IMR-90 (cell line): Measurements from ENCODE around the gene IFIT1B. TPM values are rescaled to one million over a fixed set of nuclear protein-coding genes. Genes with fewer than 3 reads are reported as not detected.
"Not testable (repeated sequence)": the region's sequence is repeated elsewhere in the genome, so short reads cannot be mapped to it uniquely, and the experiment has no call there.

ENCODE experiments used
- ATAC-seq: fragments of 200-7000 bp; cut with Tn5 transposase; 2 replicates; pipeline ENCODE4 v1.9.1; 2020; ENCODE audit warnings: low read depth, mild to moderate bottlenecking, moderate library complexity
- BruUV-seq: library from RNA; stranded (reverse); fragments of 400-500 nt; replicated peaks from 2 replicates; lab custom pipeline; 2021; lab: Mats Ljungman, UMichigan
- CTCF ChIA-PET: fragments of 300-600 bp; formaldehyde crosslinking; extraction: SDS; loops from one replicate; lab custom pipeline; 2021; ENCODE audit warnings: antibody characterized with exemption; lab: Yijun Ruan, JAX
- POLR2A ChIA-PET: fragments of 300-600 bp; sonication (Branson Sonifier 250); formaldehyde crosslinking; loops from one replicate; lab custom pipeline; 2022; ENCODE audit warnings: antibody characterized with exemption; ENCODE audit not compliant: unreplicated experiment; lab: Charles Lee
- DNase-seq: peaks from one replicate; pipeline ENCODE4 v3.0.0; 2013
- H2AFZ ChIP-seq: replicated peaks from 2 replicates; pipeline ENCODE3; 2013; ENCODE audit warnings: low read length, mild to moderate bottlenecking; ENCODE audit not compliant: poor library complexity
- H2AK5ac ChIP-seq: 2 replicates; pipeline ENCODE4 v1.6.1; 2013; ENCODE audit warnings: low read depth, low read length, inconsistent platforms
- H2AK9ac ChIP-seq: replicated peaks from 2 replicates; pipeline ENCODE3; 2013; ENCODE audit warnings: mild to moderate bottlenecking, low read depth, low read length, moderate library complexity; ENCODE audit not compliant: poor library complexity
- H2BK120ac ChIP-seq: 2 replicates; pipeline ENCODE4 v1.6.1; 2013; ENCODE audit warnings: low read depth, low read length, inconsistent platforms
- H2BK15ac ChIP-seq: 3 replicates; pipeline ENCODE4 v1.6.1; 2013; ENCODE audit warnings: low read depth, low read length, inconsistent platforms
- H2BK20ac ChIP-seq: 2 replicates; pipeline ENCODE4 v1.6.1; 2013; ENCODE audit warnings: low read depth, mild to moderate bottlenecking, inconsistent platforms, low read length, moderate library complexity
- H2BK5ac ChIP-seq: 2 replicates; pipeline ENCODE4 v1.6.1; 2013; ENCODE audit warnings: mild to moderate bottlenecking, low read depth, low read length, inconsistent platforms; ENCODE audit not compliant: poor library complexity, severe bottlenecking
- H3K14ac ChIP-seq: replicated peaks from 2 replicates; pipeline ENCODE4 v1.6.1; 2013; ENCODE audit warnings: low read depth, low read length, inconsistent platforms
- H3K18ac ChIP-seq: 2 replicates; pipeline ENCODE4 v1.6.1; 2013; ENCODE audit warnings: low read depth, low read length, control low read depth
- H3K23ac ChIP-seq: 2 replicates; pipeline ENCODE4 v1.6.1; 2013; ENCODE audit warnings: low read depth, low read length, inconsistent platforms
- H3K27ac ChIP-seq: 2 replicates; pipeline ENCODE4 v1.5.1; 2013; ENCODE audit warnings: mild to moderate bottlenecking, control low read depth, low read length; ENCODE audit not compliant: insufficient read depth
- H3K27me3 ChIP-seq: 2 replicates; pipeline ENCODE4 v1.6.1; 2013; ENCODE audit warnings: low read length; ENCODE audit not compliant: control insufficient read depth, insufficient read depth
- H3K36me3 ChIP-seq: 2 replicates; pipeline ENCODE4 v1.6.1; 2013; ENCODE audit warnings: low read length, mixed read lengths; ENCODE audit not compliant: control insufficient read depth, insufficient read depth
- H3K4ac ChIP-seq: 2 replicates; pipeline ENCODE4 v1.6.1; 2013; ENCODE audit warnings: low read depth, low read length, inconsistent platforms
- H3K4me1 ChIP-seq: 2 replicates; pipeline ENCODE4 v1.6.1; 2013; ENCODE audit warnings: low read length, mixed read lengths; ENCODE audit not compliant: control insufficient read depth, insufficient read depth
- H3K4me2 ChIP-seq: 2 replicates; pipeline ENCODE4 v1.6.1; 2013; ENCODE audit warnings: low read depth, mild to moderate bottlenecking, control low read depth, low read length, moderate library complexity
- H3K4me3 ChIP-seq: 2 replicates; pipeline ENCODE4 v1.5.1; 2013; ENCODE audit warnings: low read depth, mild to moderate bottlenecking, control low read depth, low read length, moderate library complexity; ENCODE audit not compliant: insufficient read depth
- H3K56ac ChIP-seq: 2 replicates; pipeline ENCODE4 v1.6.1; 2013; ENCODE audit warnings: low read length, inconsistent platforms; ENCODE audit not compliant: insufficient read depth; ENCODE audit errors: extremely low read depth
- H3K79me1 ChIP-seq, 2 experiments: 2 replicates each; pipeline ENCODE4 v1.6.1; 2013; ENCODE audit warnings: low read length in 2 of 2, inconsistent platforms in 1 of 2, low read depth in 1 of 2
- H3K9ac ChIP-seq: 2 replicates; pipeline ENCODE4 v1.6.1; 2013; ENCODE audit warnings: low read depth, low read length, control low read depth
- H3K9me1 ChIP-seq: 2 replicates; pipeline ENCODE4 v1.6.1; 2013; ENCODE audit warnings: low read length, inconsistent platforms; ENCODE audit not compliant: insufficient read depth
- H3K9me3 ChIP-seq: 2 replicates; pipeline ENCODE4 v1.6.1; 2013; ENCODE audit warnings: low read length; ENCODE audit not compliant: control insufficient read depth, insufficient read depth
- H4K20me1 ChIP-seq: 2 replicates; pipeline ENCODE4 v1.6.1; 2013; ENCODE audit warnings: low read length, inconsistent platforms; ENCODE audit not compliant: insufficient read depth
- H4K5ac ChIP-seq: 2 replicates; pipeline ENCODE4 v1.6.1; 2013; ENCODE audit warnings: mild to moderate bottlenecking, low read depth, low read length, control low read depth
- H4K8ac ChIP-seq, 2 experiments: 2 replicates each; pipeline ENCODE4 v1.6.1; 2013; ENCODE audit warnings: low read depth in 2 of 2, low read length in 2 of 2, control low read depth in 1 of 2, inconsistent platforms in 1 of 2
- H4K91ac ChIP-seq: 2 replicates; pipeline ENCODE4 v1.6.1; 2013; ENCODE audit warnings: low read depth, low read length, inconsistent platforms; ENCODE audit not compliant: insufficient read depth
- MAFK ChIP-seq: IDR thresholded peaks from 2 replicates; pipeline ENCODE4 v1.6.1; 2012; ENCODE audit warnings: low read depth, low read length, improper control_type of control experiment
- WGBS, 2 experiments: methylation state at CpG; one replicate each; pipeline versions ENCODE4 v1.1.5 to v1.1.7; 2013; ENCODE audit warnings: missing lambda C conversion rate in 2 of 2; ENCODE audit not compliant: insufficient read length in 1 of 2; ENCODE audit errors: extremely low coverage in 2 of 2; 5-methylcytosine and 5-hydroxymethylcytosine counted together
- dilution Hi-C: fragments of 300-500 bp; cut with HindIII; formaldehyde crosslinking; loops from one replicate; pipeline ENCODE4 v1.14.3; 2018; ENCODE audit warnings: low sequenced_read_pairs; ENCODE audit not compliant: unreplicated experiment
- in situ Hi-C: fragments of 300-500 bp; cut with MboI; formaldehyde crosslinking; loops from 3 replicates; pipeline ENCODE4 v1.14.3; 2019; ENCODE audit warnings: low sequenced_read_pairs, inconsistent platforms, mixed read lengths
- intact Hi-C: fragments of 100-400 bp; cut with micrococcal nuclease; formaldehyde crosslinking; loops from 2 replicates; pipeline ENCODE4 v1.10.0; 2022
- polyA plus RNA-seq, 3 experiments: library from polyadenylated mRNA; depleted of rRNA; stranded (reverse); fragments of >200 nt; gene quantifications; 2 replicates each; pipeline ENCODE4 v1.2.3, GENCODE V29; 2012; ENCODE audit warnings: low replicate concordance in 1 of 3
- total RNA-seq: library from RNA; depleted of rRNA; stranded (reverse); fragments of >200 nt; gene quantifications from 2 replicates; pipeline ENCODE4 v1.2.3, GENCODE V29; 2012

Gene IFIT1B
- total and polyA plus RNA-seq, 2 of the 4 experiments (the other 2 are of a cell fraction), result not detected

DNA sequence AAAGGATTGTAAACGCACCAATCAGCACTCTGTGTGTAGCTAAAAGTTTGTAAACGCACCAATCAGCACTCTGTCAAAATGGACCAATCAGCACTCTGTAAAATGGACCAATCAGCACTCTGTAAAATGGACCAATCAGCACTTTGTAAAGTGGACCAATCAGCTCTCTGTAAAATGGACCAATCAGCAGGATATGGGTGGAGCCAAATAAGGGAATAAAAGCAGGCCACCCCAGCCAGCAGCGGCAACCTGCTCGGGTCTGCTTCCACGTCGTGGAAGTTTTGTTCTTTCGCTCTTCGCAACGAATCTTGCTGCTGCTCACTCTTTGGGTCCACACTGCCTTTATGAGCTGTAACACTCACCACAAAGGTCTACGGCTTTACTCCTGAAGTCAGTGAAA lies 34.4 kb downstream of the IFIT1B start:
- H2BK120ac ChIP-seq, H2AK9ac ChIP-seq, dilution Hi-C loops, H3K56ac ChIP-seq, H3K27me3 ChIP-seq, H3K27ac ChIP-seq, H3K36me3 ChIP-seq, H2AK5ac ChIP-seq, H3K4ac ChIP-seq, H2BK15ac ChIP-seq, intact Hi-C loops, BruUV-seq, H3K9ac ChIP-seq, DNase-seq, H3K18ac ChIP-seq, H2BK20ac ChIP-seq, H4K20me1 ChIP-seq, H3K4me2 ChIP-seq, H4K5ac ChIP-seq, H3K14ac ChIP-seq, H4K91ac ChIP-seq, H2AFZ ChIP-seq, in situ Hi-C loops, H3K4me1 ChIP-seq, ATAC-seq, H3K23ac ChIP-seq, H4K8ac ChIP-seq, H3K9me1 ChIP-seq, H3K9me3 ChIP-seq, H2BK5ac ChIP-seq, H3K4me3 ChIP-seq: not testable (repeated sequence)
- ChIA-PET POLR2A (interaction anchor here (1.1 kb wide), 1 partner anchor 20 kb away, joined by 10 read pairs; the partner anchor contains the start of gene IFIT1), CTCF (interaction anchor here (1.0 kb wide), 1 partner anchor 150 kb away, joined by 3 read pairs; no protein-coding TSS in a partner anchor)
- WGBS, 2 experiments, result 90% methylated on average over 8 of the region's 10 CpGs; no CpG with 5 or more reads in 1 of the 2 experiments
- peaks cover 11 to 28% of the 10 kb centered on the region in 2 experiments; a peak in 3 of 4 replicates for H3K79me1 ChIP-seq
- TF ChIP-seq MAFK, result peak; percentile 40; the same call in 1 of the 2 replicates
